Measurements from ENCODE around the gene IDH3A. TPM values are rescaled to one million over a fixed set of nuclear protein-coding genes. Genes with fewer than 3 reads are reported as not detected.

The IDH3A gene
- total and polyA plus RNA-seq, 2 donors (not counting 1 experiment from before 2014, with no cell fraction given): 24.9 to 65.0 TPM

GRCh38 chr15:78139578-78139977 is 9.6 kb upstream of the IDH3A start:
- H3K4me2 ChIP-seq (ENCODE audit: extremely low read depth, insufficient read depth, low read length): no peak overlapping the region
- H3K27me3 ChIP-seq (ENCODE audit: control insufficient read depth, insufficient read depth, low read length): no peaks in the 10 kb centered on the region
- DNase-seq (ENCODE audit: low read depth in 2 of 2): no peak
- TF ChIP-seq EZH2 (IDR thresholded peaks at IDR 0.05; ENCODE audit: low read length, missing control alignments) (no peak), CTCF (conservative IDR thresholded peaks at IDR 0.05 in 1 of 2, IDR thresholded peaks at IDR 0.05 in 1 of 2; ENCODE audit: low read depth in 1 of 2, low read length in 2 of 2) (no peak)
- H2AFZ ChIP-seq (ENCODE audit: low read length): no peak overlapping the region
- H3K27ac ChIP-seq (ENCODE audit: insufficient read depth, low read length): no peak overlapping the region
- H3K4me3 ChIP-seq (replicated peaks in 1 of 4; ENCODE audit: control extremely low read depth in 1 of 4, insufficient read depth in 1 of 4, low read depth in 3 of 4, low read length in 4 of 4): no peak overlapping the region
- H3K4me1 ChIP-seq (ENCODE audit: control insufficient read depth, extremely low read depth, insufficient read depth, low read length): no peaks in the 10 kb centered on the region
- no peak overlapping the region for H3K9ac ChIP-seq (ENCODE audit: insufficient read depth, low read length)
- H4K20me1 ChIP-seq (ENCODE audit: control insufficient read depth, extremely low read depth, insufficient read depth, low read length): no peaks in the 10 kb centered on the region
- no peaks in the 10 kb centered on the region for H3K36me3 ChIP-seq (ENCODE audit: control insufficient read depth, insufficient read depth, low read length)
- no peaks in the 10 kb centered on the region for H3K9me3 ChIP-seq (ENCODE audit: control insufficient read depth, insufficient read depth, low read depth, low read length)
- no peaks in the 10 kb centered on the region for H3K79me2 ChIP-seq (ENCODE audit: control insufficient read depth, insufficient read depth, low read length)

GRCh38 chr15:78140292-78140691 is 8.9 kb upstream of the IDH3A start:
- no peak overlapping the region for H3K9ac ChIP-seq (ENCODE audit: insufficient read depth, low read length)
- H3K36me3 ChIP-seq (ENCODE audit: control insufficient read depth, insufficient read depth, low read length): no peaks in the 10 kb centered on the region
- H4K20me1 ChIP-seq (ENCODE audit: control insufficient read depth, extremely low read depth, insufficient read depth, low read length): no peaks in the 10 kb centered on the region
- H3K9me3 ChIP-seq (ENCODE audit: control insufficient read depth, insufficient read depth, low read depth, low read length): no peaks in the 10 kb centered on the region
- H3K4me1 ChIP-seq (ENCODE audit: control insufficient read depth, extremely low read depth, insufficient read depth, low read length): no peaks in the 10 kb centered on the region
- H3K4me3 ChIP-seq (replicated peaks in 1 of 4; ENCODE audit: control extremely low read depth in 1 of 4, insufficient read depth in 1 of 4, low read depth in 3 of 4, low read length in 4 of 4): no peak overlapping the region
- no peaks in the 10 kb centered on the region for H3K27me3 ChIP-seq (ENCODE audit: control insufficient read depth, insufficient read depth, low read length)
- no peak overlapping the region for H3K4me2 ChIP-seq (ENCODE audit: extremely low read depth, insufficient read depth, low read length)
- no peak overlapping the region for H2AFZ ChIP-seq (ENCODE audit: low read length)
- TF ChIP-seq EZH2 (IDR thresholded peaks at IDR 0.05; ENCODE audit: low read length, missing control alignments) (no peak), CTCF (conservative IDR thresholded peaks at IDR 0.05 in 1 of 2, IDR thresholded peaks at IDR 0.05 in 1 of 2; ENCODE audit: low read depth in 1 of 2, low read length in 2 of 2) (no peak)
- no peaks in the 10 kb centered on the region for H3K79me2 ChIP-seq (ENCODE audit: control insufficient read depth, insufficient read depth, low read length)
- DNase-seq (ENCODE audit: low read depth in 2 of 2): no peak
- H3K27ac ChIP-seq (ENCODE audit: insufficient read depth, low read length): no peak overlapping the region

- DNase-seq (ENCODE audit: low read depth in 2 of 2): no peak
- TF ChIP-seq EZH2 (IDR thresholded peaks at IDR 0.05; ENCODE audit: low read length, missing control alignments) (no peak), CTCF (conservative IDR thresholded peaks at IDR 0.05 in 1 of 2, IDR thresholded peaks at IDR 0.05 in 1 of 2; ENCODE audit: low read depth in 1 of 2, low read length in 2 of 2) (no peak)
- Histone ChIP-seq H3K4me1 (ENCODE audit: control insufficient read depth, extremely low read depth, insufficient read depth, low read length) (no peaks in the 10 kb centered on the region), H3K27ac (ENCODE audit: insufficient read depth, low read length) (no peak overlapping the region), H2AFZ (ENCODE audit: low read length) (no peak overlapping the region), H3K4me3 (replicated peaks in 1 of 4; ENCODE audit: control extremely low read depth in 1 of 4, insufficient read depth in 1 of 4, low read depth in 3 of 4, low read length in 4 of 4) (no peak overlapping the region), H3K27me3 (ENCODE audit: control insufficient read depth, insufficient read depth, low read length) (no peaks in the 10 kb centered on the region), H3K79me2 (ENCODE audit: control insufficient read depth, insufficient read depth, low read length) (no peaks in the 10 kb centered on the region), H3K9ac (ENCODE audit: insufficient read depth, low read length) (no peak overlapping the region), H3K4me2 (ENCODE audit: extremely low read depth, insufficient read depth, low read length) (no peak overlapping the region), H4K20me1 (ENCODE audit: control insufficient read depth, extremely low read depth, insufficient read depth, low read length) (no peaks in the 10 kb centered on the region), H3K36me3 (ENCODE audit: control insufficient read depth, insufficient read depth, low read length) (no peaks in the 10 kb centered on the region), H3K9me3 (ENCODE audit: control insufficient read depth, insufficient read depth, low read depth, low read length) (no peaks in the 10 kb centered on the region)
Observed at GRCh38 chr15:78142332-78142731, 6.8 kb upstream of the IDH3A start.

All from fibroblast of lung (primary cell).